GM23338 (cell line): ENCODE results near the gene IGSF6. TPM values are rescaled to one million over a fixed set of nuclear protein-coding genes. Genes with fewer than 3 reads are reported as not detected.

ENCODE experiments used
- ATAC-seq: fragments of 200-7000 bp; cut with Tn5 transposase; 3 replicates; pipeline ENCODE4 v1.9.1; 2020
- DNase-seq: peaks from one replicate; pipeline ENCODE4 v3.0.0-alpha.2; 2015; ENCODE audit warnings: low spot score
- H2AFZ ChIP-seq: fragments of 200-600 bp; sonication (generic); 2 replicates; pipeline ENCODE4 v1.8.0; 2016; ENCODE audit warnings: antibody characterized with exemption, mild to moderate bottlenecking, moderate library complexity
- H3F3A ChIP-seq: fragments of 200-600 bp; sonication (generic); replicated peaks from 2 replicates; pipeline ENCODE4 v1.8.0; 2017; ENCODE audit warnings: antibody characterized with exemption, mixed run types, low read depth
- H3K27ac ChIP-seq: fragments of 200-600 bp; sonication (generic); 2 replicates; pipeline ENCODE4 v1.6.1; 2016; ENCODE audit warnings: low read depth
- H3K27me3 ChIP-seq: fragments of 200-600 bp; sonication (generic); 2 replicates; pipeline ENCODE4 v1.8.0; 2016; ENCODE audit warnings: mild to moderate bottlenecking, mixed run types, moderate library complexity; ENCODE audit not compliant: insufficient read depth
- H3K36me3 ChIP-seq: fragments of 200-600 bp; sonication (generic); 2 replicates; pipeline ENCODE4 v1.8.0; 2016; ENCODE audit warnings: mild to moderate bottlenecking; ENCODE audit not compliant: insufficient read depth
- H3K4me1 ChIP-seq: fragments of 200-600 bp; sonication (generic); 2 replicates; pipeline ENCODE4 v1.8.0; 2016; ENCODE audit warnings: mild to moderate bottlenecking, moderate library complexity; ENCODE audit not compliant: insufficient read depth
- H3K4me2 ChIP-seq: fragments of 200-600 bp; sonication (generic); 2 replicates; pipeline ENCODE4 v1.7.1; 2017; ENCODE audit warnings: mixed run types
- H3K4me3 ChIP-seq: fragments of 200-600 bp; sonication (generic); 2 replicates; pipeline ENCODE4 v1.6.1; 2016; ENCODE audit warnings: mixed run types
- H3K79me2 ChIP-seq: fragments of 200-600 bp; sonication (generic); replicated peaks from 2 replicates; pipeline ENCODE4 v1.8.0; 2017; ENCODE audit warnings: mild to moderate bottlenecking; ENCODE audit not compliant: insufficient read depth
- H3K9me2 ChIP-seq: fragments of 200-600 bp; sonication (generic); 2 replicates; pipeline ENCODE4 v1.8.0; 2017; ENCODE audit not compliant: insufficient read depth
- H4K20me1 ChIP-seq: fragments of 200-600 bp; sonication (generic); replicated peaks from 2 replicates; pipeline ENCODE4 v1.8.0; 2017; ENCODE audit warnings: mild to moderate bottlenecking; ENCODE audit not compliant: insufficient read depth
- H3K27ac Mint-ChIP-seq: 2 replicates; pipeline ENCODE4 v1.8.0; 2020; ENCODE audit warnings: inconsistent platforms, mild to moderate bottlenecking, moderate library complexity, mixed read lengths
- H3K27me3 Mint-ChIP-seq: 3 replicates; pipeline ENCODE4 v1.8.0; 2022; ENCODE audit warnings: low read depth, mild to moderate bottlenecking, moderate library complexity, mixed read lengths, inconsistent platforms; ENCODE audit not compliant: insufficient read depth, poor library complexity
- H3K36me3 Mint-ChIP-seq: 3 replicates; pipeline ENCODE4 v1.8.0; 2021; ENCODE audit warnings: low read depth, mild to moderate bottlenecking, inconsistent platforms, moderate library complexity, mixed read lengths
- H3K4me1 Mint-ChIP-seq: 3 replicates; pipeline ENCODE4 v1.8.0; 2020; ENCODE audit warnings: mild to moderate bottlenecking, inconsistent platforms, mixed read lengths
- H3K4me3 Mint-ChIP-seq: 3 replicates; pipeline ENCODE4 v1.8.0; 2021; ENCODE audit warnings: moderate library complexity, mild to moderate bottlenecking, inconsistent platforms, mixed read lengths
- H3K9me3 Mint-ChIP-seq: 3 replicates; pipeline ENCODE4 v1.8.0; 2020; ENCODE audit warnings: moderate library complexity, mild to moderate bottlenecking, inconsistent platforms, mixed read lengths
- CREB1 ChIP-seq: fragments of 250-450 bp; sonication (Bioruptor Pico); IDR thresholded peaks from 2 replicates; pipeline ENCODE4 v1.5.0; 2020; ENCODE audit warnings: low read depth, mild to moderate bottlenecking, moderate library complexity
- EZH2 ChIP-seq: fragments of 200-600 bp; sonication (generic); IDR thresholded peaks from one replicate; pipeline ENCODE4 v1.8.0; 2017; ENCODE audit warnings: antibody characterized with exemption, mild to moderate bottlenecking, low read depth; ENCODE audit not compliant: unreplicated experiment
- EZH2phosphoT487 ChIP-seq: fragments of 200-600 bp; sonication (generic); IDR thresholded peaks from one replicate; pipeline ENCODE4 v1.8.1; 2018; ENCODE audit warnings: antibody characterized with exemption; ENCODE audit not compliant: unreplicated experiment
- JUNB ChIP-seq: IDR thresholded peaks from one replicate; pipeline ENCODE4 v1.6.1; 2016; ENCODE audit warnings: antibody characterized with exemption; ENCODE audit not compliant: unreplicated experiment
- NANOG ChIP-seq: IDR thresholded peaks from 2 replicates; pipeline ENCODE4 v1.6.1; 2016; ENCODE audit warnings: antibody characterized with exemption, borderline replicate concordance
- POLR2AphosphoS5 ChIP-seq: IDR thresholded peaks from 2 replicates; pipeline ENCODE4 v1.6.1; 2016; ENCODE audit warnings: antibody characterized with exemption, low read depth
- STAT1 ChIP-seq: IDR thresholded peaks from one replicate; pipeline ENCODE4 v1.6.1; 2016; ENCODE audit warnings: antibody characterized with exemption; ENCODE audit not compliant: unreplicated experiment
- ZNF114 ChIP-seq: fragments of 250-450 bp; sonication (Bioruptor Pico); IDR thresholded peaks from 2 replicates; pipeline ENCODE4 v1.5.0; 2020; ENCODE audit warnings: mild to moderate bottlenecking, moderate library complexity
- ZNF331 ChIP-seq: fragments of 250-450 bp; sonication (Bioruptor Pico); IDR thresholded peaks from 2 replicates; pipeline ENCODE4 v1.5.0; 2020; ENCODE audit warnings: low read depth, mild to moderate bottlenecking, moderate library complexity
- polyA plus RNA-seq: library from polyadenylated mRNA; unstranded; fragments of >200 nt; fragmentation: Nextera tagmentation; extraction: Ambion mirVana; gene quantifications from 2 replicates; pipeline ENCODE4 v1.2.1, GENCODE V29; 2016
- total RNA-seq: library from RNA; depleted of rRNA; stranded (reverse); fragments of >200 nt; shearing (Covaris generic); gene quantifications from 2 replicates; pipeline ENCODE4 v1.2.3, GENCODE V29; 2014
- TF ChIP-seq, protein P1 (sequence below): IDR thresholded peaks from one replicate; pipeline ENCODE4 v1.6.1; 2018; ENCODE audit warnings: antibody characterized with exemption; ENCODE audit not compliant: unreplicated experiment
- TF ChIP-seq, protein P2 (sequence below): fragments of 250-450 bp; sonication (Bioruptor Pico); IDR thresholded peaks from 2 replicates; pipeline ENCODE4 v1.5.0; 2020; ENCODE audit warnings: mild to moderate bottlenecking, moderate library complexity
- TF ChIP-seq, protein P3 (sequence below), 2 experiments: fragments of 200-600 bp in 1 of 2; sonication (generic) in 1 of 2; conservative IDR thresholded peaks; 2 replicates each; pipeline versions ENCODE4 v1.5.1 to v1.6.1; 2016 to 2017; ENCODE audit warnings: antibody characterized with exemption in 2 of 2, low read depth in 2 of 2, mild to moderate bottlenecking in 2 of 2, moderate library complexity in 1 of 2
- TF ChIP-seq, protein P4 (sequence below): IDR thresholded peaks from 2 replicates; pipeline ENCODE4 v1.6.1; 2016; ENCODE audit warnings: antibody characterized with exemption

IGSF6 gene
- total and polyA plus RNA-seq, 2 experiments from 2014 or later, result 0.19 TPM; not detected in 1

DNA sequence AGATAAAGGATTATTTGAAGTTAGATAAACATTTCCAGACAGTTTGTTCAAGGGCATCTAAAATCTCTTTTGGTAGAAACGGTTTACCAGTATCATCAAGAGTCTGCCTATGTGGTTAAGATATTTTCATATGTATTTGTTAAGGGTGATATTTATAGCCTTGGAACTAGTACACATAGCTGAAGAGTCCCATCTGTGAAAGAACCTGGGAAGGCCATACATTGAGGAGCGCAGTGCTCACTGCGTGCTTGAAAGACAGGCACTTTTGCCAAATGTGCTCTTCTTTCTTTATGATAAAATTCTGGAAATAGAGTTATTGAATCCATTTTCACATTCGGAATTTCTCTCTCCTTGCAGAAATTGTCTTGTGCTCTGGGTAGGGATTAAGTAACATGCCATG lies 7.7 kb downstream of the IGSF6 start:
- no peaks in the 10 kb centered on the region for H3K27me3 Mint-ChIP-seq
- no peaks in the 10 kb centered on the region for H3K36me3 ChIP-seq
- no peak overlapping the region for H3K4me3 ChIP-seq
- no peaks in the 10 kb centered on the region for H3K4me1 ChIP-seq
- no peak overlapping the region for H3K4me2 ChIP-seq
- H3K9me2 ChIP-seq, result no peaks in the 10 kb centered on the region
- no peak overlapping the region for H2AFZ ChIP-seq
- DNase-seq (no peak), ATAC-seq (no peak)
- no peak overlapping the region for H3K4me3 Mint-ChIP-seq
- H3K79me2 ChIP-seq, result peaks cover 39% of the 10 kb centered on the region
- peaks cover 3% of the 10 kb centered on the region; the same call in 1 of the 3 replicates for H3K4me1 Mint-ChIP-seq
- H4K20me1 ChIP-seq, result peaks cover 7% of the 10 kb centered on the region
- no peaks in the 10 kb centered on the region for H3K36me3 Mint-ChIP-seq
- no peak overlapping the region for H3K27ac Mint-ChIP-seq
- H3K27ac ChIP-seq, result no peak overlapping the region; the same call in 1 of the 2 replicates
- TF ChIP-seq NANOG, result no peak
- TF ChIP-seq POLR2AphosphoS5, result no peak
- TF ChIP-seq, protein P1, sequence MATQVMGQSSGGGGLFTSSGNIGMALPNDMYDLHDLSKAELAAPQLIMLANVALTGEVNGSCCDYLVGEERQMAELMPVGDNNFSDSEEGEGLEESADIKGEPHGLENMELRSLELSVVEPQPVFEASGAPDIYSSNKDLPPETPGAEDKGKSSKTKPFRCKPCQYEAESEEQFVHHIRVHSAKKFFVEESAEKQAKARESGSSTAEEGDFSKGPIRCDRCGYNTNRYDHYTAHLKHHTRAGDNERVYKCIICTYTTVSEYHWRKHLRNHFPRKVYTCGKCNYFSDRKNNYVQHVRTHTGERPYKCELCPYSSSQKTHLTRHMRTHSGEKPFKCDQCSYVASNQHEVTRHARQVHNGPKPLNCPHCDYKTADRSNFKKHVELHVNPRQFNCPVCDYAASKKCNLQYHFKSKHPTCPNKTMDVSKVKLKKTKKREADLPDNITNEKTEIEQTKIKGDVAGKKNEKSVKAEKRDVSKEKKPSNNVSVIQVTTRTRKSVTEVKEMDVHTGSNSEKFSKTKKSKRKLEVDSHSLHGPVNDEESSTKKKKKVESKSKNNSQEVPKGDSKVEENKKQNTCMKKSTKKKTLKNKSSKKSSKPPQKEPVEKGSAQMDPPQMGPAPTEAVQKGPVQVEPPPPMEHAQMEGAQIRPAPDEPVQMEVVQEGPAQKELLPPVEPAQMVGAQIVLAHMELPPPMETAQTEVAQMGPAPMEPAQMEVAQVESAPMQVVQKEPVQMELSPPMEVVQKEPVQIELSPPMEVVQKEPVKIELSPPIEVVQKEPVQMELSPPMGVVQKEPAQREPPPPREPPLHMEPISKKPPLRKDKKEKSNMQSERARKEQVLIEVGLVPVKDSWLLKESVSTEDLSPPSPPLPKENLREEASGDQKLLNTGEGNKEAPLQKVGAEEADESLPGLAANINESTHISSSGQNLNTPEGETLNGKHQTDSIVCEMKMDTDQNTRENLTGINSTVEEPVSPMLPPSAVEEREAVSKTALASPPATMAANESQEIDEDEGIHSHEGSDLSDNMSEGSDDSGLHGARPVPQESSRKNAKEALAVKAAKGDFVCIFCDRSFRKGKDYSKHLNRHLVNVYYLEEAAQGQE, result no peak
- TF ChIP-seq, protein P2, sequence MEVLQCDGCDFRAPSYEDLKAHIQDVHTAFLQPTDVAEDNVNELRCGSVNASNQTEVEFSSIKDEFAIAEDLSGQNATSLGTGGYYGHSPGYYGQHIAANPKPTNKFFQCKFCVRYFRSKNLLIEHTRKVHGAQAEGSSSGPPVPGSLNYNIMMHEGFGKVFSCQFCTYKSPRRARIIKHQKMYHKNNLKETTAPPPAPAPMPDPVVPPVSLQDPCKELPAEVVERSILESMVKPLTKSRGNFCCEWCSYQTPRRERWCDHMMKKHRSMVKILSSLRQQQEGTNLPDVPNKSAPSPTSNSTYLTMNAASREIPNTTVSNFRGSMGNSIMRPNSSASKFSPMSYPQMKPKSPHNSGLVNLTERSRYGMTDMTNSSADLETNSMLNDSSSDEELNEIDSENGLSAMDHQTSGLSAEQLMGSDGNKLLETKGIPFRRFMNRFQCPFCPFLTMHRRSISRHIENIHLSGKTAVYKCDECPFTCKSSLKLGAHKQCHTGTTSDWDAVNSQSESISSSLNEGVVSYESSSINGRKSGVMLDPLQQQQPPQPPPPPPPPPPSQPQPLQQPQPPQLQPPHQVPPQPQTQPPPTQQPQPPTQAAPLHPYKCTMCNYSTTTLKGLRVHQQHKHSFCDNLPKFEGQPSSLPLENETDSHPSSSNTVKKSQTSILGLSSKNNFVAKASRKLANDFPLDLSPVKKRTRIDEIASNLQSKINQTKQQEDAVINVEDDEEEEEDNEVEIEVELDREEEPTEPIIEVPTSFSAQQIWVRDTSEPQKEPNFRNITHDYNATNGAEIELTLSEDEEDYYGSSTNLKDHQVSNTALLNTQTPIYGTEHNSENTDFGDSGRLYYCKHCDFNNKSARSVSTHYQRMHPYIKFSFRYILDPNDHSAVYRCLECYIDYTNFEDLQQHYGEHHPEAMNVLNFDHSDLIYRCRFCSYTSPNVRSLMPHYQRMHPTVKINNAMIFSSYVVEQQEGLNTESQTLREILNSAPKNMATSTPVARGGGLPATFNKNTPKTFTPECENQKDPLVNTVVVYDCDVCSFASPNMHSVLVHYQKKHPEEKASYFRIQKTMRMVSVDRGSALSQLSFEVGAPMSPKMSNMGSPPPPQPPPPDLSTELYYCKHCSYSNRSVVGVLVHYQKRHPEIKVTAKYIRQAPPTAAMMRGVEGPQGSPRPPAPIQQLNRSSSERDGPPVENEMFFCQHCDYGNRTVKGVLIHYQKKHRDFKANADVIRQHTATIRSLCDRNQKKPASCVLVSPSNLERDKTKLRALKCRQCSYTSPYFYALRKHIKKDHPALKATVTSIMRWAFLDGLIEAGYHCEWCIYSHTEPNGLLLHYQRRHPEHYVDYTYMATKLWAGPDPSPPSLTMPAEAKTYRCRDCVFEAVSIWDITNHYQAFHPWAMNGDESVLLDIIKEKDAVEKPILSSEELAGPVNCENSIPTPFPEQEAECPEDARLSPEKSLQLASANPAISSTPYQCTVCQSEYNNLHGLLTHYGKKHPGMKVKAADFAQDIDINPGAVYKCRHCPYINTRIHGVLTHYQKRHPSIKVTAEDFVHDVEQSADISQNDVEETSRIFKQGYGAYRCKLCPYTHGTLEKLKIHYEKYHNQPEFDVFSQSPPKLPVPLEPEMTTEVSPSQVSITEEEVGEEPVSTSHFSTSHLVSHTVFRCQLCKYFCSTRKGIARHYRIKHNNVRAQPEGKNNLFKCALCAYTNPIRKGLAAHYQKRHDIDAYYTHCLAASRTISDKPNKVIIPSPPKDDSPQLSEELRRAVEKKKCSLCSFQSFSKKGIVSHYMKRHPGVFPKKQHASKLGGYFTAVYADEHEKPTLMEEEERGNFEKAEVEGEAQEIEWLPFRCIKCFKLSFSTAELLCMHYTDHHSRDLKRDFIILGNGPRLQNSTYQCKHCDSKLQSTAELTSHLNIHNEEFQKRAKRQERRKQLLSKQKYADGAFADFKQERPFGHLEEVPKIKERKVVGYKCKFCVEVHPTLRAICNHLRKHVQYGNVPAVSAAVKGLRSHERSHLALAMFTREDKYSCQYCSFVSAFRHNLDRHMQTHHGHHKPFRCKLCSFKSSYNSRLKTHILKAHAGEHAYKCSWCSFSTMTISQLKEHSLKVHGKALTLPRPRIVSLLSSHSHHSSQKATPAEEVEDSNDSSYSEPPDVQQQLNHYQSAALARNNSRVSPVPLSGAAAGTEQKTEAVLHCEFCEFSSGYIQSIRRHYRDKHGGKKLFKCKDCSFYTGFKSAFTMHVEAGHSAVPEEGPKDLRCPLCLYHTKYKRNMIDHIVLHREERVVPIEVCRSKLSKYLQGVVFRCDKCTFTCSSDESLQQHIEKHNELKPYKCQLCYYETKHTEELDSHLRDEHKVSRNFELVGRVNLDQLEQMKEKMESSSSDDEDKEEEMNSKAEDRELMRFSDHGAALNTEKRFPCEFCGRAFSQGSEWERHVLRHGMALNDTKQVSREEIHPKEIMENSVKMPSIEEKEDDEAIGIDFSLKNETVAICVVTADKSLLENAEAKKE (CRISPR knock-in tag), result no peak
- TF ChIP-seq, protein P3, sequence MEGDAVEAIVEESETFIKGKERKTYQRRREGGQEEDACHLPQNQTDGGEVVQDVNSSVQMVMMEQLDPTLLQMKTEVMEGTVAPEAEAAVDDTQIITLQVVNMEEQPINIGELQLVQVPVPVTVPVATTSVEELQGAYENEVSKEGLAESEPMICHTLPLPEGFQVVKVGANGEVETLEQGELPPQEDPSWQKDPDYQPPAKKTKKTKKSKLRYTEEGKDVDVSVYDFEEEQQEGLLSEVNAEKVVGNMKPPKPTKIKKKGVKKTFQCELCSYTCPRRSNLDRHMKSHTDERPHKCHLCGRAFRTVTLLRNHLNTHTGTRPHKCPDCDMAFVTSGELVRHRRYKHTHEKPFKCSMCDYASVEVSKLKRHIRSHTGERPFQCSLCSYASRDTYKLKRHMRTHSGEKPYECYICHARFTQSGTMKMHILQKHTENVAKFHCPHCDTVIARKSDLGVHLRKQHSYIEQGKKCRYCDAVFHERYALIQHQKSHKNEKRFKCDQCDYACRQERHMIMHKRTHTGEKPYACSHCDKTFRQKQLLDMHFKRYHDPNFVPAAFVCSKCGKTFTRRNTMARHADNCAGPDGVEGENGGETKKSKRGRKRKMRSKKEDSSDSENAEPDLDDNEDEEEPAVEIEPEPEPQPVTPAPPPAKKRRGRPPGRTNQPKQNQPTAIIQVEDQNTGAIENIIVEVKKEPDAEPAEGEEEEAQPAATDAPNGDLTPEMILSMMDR (conservative IDR thresholded peaks at IDR 0.05; ENCODE audit: low read depth in 2 of 2), result no peak
- TF ChIP-seq ZNF114 (CRISPR knock-in tag), result no peak
- TF ChIP-seq STAT1, result no peak
- TF ChIP-seq, protein P4, sequence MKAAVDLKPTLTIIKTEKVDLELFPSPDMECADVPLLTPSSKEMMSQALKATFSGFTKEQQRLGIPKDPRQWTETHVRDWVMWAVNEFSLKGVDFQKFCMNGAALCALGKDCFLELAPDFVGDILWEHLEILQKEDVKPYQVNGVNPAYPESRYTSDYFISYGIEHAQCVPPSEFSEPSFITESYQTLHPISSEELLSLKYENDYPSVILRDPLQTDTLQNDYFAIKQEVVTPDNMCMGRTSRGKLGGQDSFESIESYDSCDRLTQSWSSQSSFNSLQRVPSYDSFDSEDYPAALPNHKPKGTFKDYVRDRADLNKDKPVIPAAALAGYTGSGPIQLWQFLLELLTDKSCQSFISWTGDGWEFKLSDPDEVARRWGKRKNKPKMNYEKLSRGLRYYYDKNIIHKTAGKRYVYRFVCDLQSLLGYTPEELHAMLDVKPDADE, result no peak
- TF ChIP-seq JUNB, result no peak
- TF ChIP-seq CREB1 (CRISPR knock-in tag), result no peak
- no peak for TF ChIP-seq EZH2phosphoT487
- TF ChIP-seq ZNF331, result no peak
- no peak for TF ChIP-seq EZH2
- H3K27me3 ChIP-seq, result no peaks in the 10 kb centered on the region
- H3F3A ChIP-seq, result no peaks in the 10 kb centered on the region
- H3K9me3 Mint-ChIP-seq, result no peaks in the 10 kb centered on the region
